Epithelial cell of proximal tubule (primary cell): ENCODE measurements around the gene SKIL. TPM values are rescaled to one million over a fixed set of nuclear protein-coding genes. Genes with fewer than 3 reads are reported as not detected.

ENCODE experiments used
- DNase-seq: peaks from one replicate; pipeline ENCODE4 v3.0.0-alpha.2; 2011; ENCODE audit warnings: low read depth
- H3K4me3 ChIP-seq: 2 replicates; pipeline ENCODE4 v1.5.1; 2011; ENCODE audit warnings: low read depth, mild to moderate bottlenecking, low read length
- total RNA-seq: library from RNA; depleted of rRNA; stranded (reverse); fragments of >200 nt; gene quantifications from 2 replicates; pipeline ENCODE4 v1.2.3, GENCODE V29; 2015
- TF ChIP-seq, protein P1 (sequence below): conservative IDR thresholded peaks from 2 replicates; pipeline ENCODE4 v1.5.1; 2012; ENCODE audit warnings: low read depth, mild to moderate bottlenecking, low read length

Gene SKIL
- total RNA-seq, 1 donor from 2014 or later, result 25.1 TPM

- TF ChIP-seq, protein P1, sequence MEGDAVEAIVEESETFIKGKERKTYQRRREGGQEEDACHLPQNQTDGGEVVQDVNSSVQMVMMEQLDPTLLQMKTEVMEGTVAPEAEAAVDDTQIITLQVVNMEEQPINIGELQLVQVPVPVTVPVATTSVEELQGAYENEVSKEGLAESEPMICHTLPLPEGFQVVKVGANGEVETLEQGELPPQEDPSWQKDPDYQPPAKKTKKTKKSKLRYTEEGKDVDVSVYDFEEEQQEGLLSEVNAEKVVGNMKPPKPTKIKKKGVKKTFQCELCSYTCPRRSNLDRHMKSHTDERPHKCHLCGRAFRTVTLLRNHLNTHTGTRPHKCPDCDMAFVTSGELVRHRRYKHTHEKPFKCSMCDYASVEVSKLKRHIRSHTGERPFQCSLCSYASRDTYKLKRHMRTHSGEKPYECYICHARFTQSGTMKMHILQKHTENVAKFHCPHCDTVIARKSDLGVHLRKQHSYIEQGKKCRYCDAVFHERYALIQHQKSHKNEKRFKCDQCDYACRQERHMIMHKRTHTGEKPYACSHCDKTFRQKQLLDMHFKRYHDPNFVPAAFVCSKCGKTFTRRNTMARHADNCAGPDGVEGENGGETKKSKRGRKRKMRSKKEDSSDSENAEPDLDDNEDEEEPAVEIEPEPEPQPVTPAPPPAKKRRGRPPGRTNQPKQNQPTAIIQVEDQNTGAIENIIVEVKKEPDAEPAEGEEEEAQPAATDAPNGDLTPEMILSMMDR, result peak; percentile 70
- DNase-seq, result no peak
- H3K4me3 ChIP-seq, result no peak overlapping the region
Observed at GRCh38 chr3:170410428-170411029, 53.0 kb downstream of the SKIL start.

GRCh38 chr3:170413291-170413690 is 55.8 kb downstream of the SKIL start:
- TF ChIP-seq, protein P1, result no peak
- no peak for DNase-seq
- H3K4me3 ChIP-seq, result no peak overlapping the region

DNA sequence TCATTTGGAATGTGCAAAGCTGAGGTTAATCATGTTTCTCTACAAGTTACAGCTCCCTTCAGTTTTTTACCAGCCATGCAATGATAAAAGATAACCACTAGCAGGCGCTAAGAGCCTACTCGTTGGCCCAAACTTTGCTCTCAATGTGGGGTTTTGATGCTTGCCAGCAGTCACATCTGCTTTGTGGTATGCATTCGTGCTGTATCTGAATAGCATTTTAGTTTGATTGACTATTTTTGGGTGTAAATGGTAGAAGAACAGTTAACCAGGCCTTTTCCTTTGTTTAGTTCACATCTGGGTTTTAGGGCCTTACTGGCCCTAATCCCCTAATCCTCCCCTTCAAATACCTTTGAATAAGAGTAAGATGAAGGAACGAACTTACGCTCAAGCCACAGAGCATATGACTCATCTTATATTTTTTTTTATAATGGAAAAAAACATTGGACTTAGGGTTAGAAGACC is 56.7 kb downstream of the SKIL start:
- TF ChIP-seq, protein P1, result peak; percentile 100
- H3K4me3 ChIP-seq, result no peak overlapping the region
- no peak for DNase-seq

GRCh38 chr3:170417090-170417489 is 59.6 kb downstream of the SKIL start:
- DNase-seq, result no peak
- H3K4me3 ChIP-seq, result no peak overlapping the region
- TF ChIP-seq, protein P1, result no peak

GRCh38 chr3:170418422-170419398 is 61.2 kb downstream of the SKIL start, which contains the start of gene CLDN11:
TSS of gene CLDN11 (plus strand) at chr3:170418868. CDS start at chr3:170419067, 199 bp downstream.
- no peak for DNase-seq
- TF ChIP-seq, protein P1, result no peak
- peak within 1 kb of the TSS; percentile 38 for H3K4me3 ChIP-seq

GRCh38 chr3:170419557-170420087 is 62.1 kb downstream of the SKIL start:
- H3K4me3 ChIP-seq, result no peak overlapping the region
- TF ChIP-seq, protein P1, result no peak
- no peak for DNase-seq
